ENCODE measurements around the gene NME9. TPM values are rescaled to one million over a fixed set of nuclear protein-coding genes. Genes with fewer than 3 reads are reported as not detected.
A peak's percentile ranks its signal among the peaks of the same experiment; 100 is the strongest.

Gene NME9
- total and polyA plus RNA-seq, 5 experiments from 2014 or later: 0.26 to 2.1 (median 1.0) TPM; not detected in 1

- POLR2A ChIA-PET: no interaction called here
- no peak overlapping the region for H3K4me3 Mint-ChIP-seq
- no peaks in the 10 kb centered on the region for H3K36me3 Mint-ChIP-seq
- no peak overlapping the region for H3K27ac Mint-ChIP-seq
- H3K4me1 Mint-ChIP-seq: no peaks in the 10 kb centered on the region
- H3K9me3 Mint-ChIP-seq: no peaks in the 10 kb centered on the region
- no peak for ATAC-seq
- DNase-seq: no peak
- H3K27me3 Mint-ChIP-seq: peaks cover 4 to 12% (median 6%) of the 10 kb centered on the region in 5 donors
These were observed 10.9 kb upstream of the NME9 start for GRCh38 chr3:138340511-138340910.

GRCh38 chr3:138338811-138339210 is 9.2 kb upstream of the NME9 start:
- POLR2A ChIA-PET: no interaction called here
- Mint-ChIP-seq H3K4me1 (no peaks in the 10 kb centered on the region), H3K27ac (no peak overlapping the region), H3K4me3 (no peak overlapping the region), H3K36me3 (no peaks in the 10 kb centered on the region), H3K9me3 (no peaks in the 10 kb centered on the region), H3K27me3 (peaks cover 0 to 9% (median 4%) of the 10 kb centered on the region in 5 donors)
- ATAC-seq (no peak), DNase-seq (no peak)

GRCh38 chr3:138338244-138338643 is 8.6 kb upstream of the NME9 start:
- POLR2A ChIA-PET: no interaction called here
- Mint-ChIP-seq H3K9me3 (no peaks in the 10 kb centered on the region), H3K36me3 (no peaks in the 10 kb centered on the region), H3K4me1 (no peaks in the 10 kb centered on the region), H3K4me3 (no peak overlapping the region), H3K27me3 (peaks cover 0 to 7% (median 1%) of the 10 kb centered on the region in 5 donors), H3K27ac (no peak overlapping the region)
- no peak for ATAC-seq
- DNase-seq: no peak

GRCh38 chr3:138336454-138336999 is 6.9 kb upstream of the NME9 start:
- Mint-ChIP-seq H3K4me1 (peaks cover 0 to 4% (median 3%) of the 10 kb centered on the region in 4 donors), H3K9me3 (no peaks in the 10 kb centered on the region), H3K4me3 (peak overlapping the region in 1 of 10 donors; percentile 7), H3K27me3 (peaks cover 0 to 5% (median 1%) of the 10 kb centered on the region in 5 donors), H3K27ac (no peak overlapping the region), H3K36me3 (no peaks in the 10 kb centered on the region)
- no peak for ATAC-seq
- POLR2A ChIA-PET: interaction anchor here (0.8 kb wide), 1 partner anchor 28 kb away, joined by 3 read pairs; no protein-coding TSS in a partner anchor
- DNase-seq: no peak

GRCh38 chr3:138334608-138335007 is 5.0 kb upstream of the NME9 start:
- DNase-seq: no peak
- POLR2A ChIA-PET: interaction anchor here (0.6 kb wide), 1 partner anchor 123 kb away, joined by 4 read pairs; no protein-coding TSS in a partner anchor

GRCh38 chr3:138332472-138333073 is 2.9 kb upstream of the NME9 start:
- Mint-ChIP-seq H3K36me3 (no peaks in the 10 kb centered on the region), H3K9me3 (no peaks in the 10 kb centered on the region), H3K27me3 (peaks cover 0 to 2% (median 0%) of the 10 kb centered on the region in 5 donors), H3K4me3 (peak overlapping the region in 1 of 10 donors; percentile 45), H3K4me1 (peaks cover 14 to 25% (median 23%) of the 10 kb centered on the region in 4 donors), H3K27ac (peak overlapping the region in 7 of 10 donors; percentile 13 to 61 (median 37))
- POLR2A ChIA-PET: no interaction called here
- ATAC-seq (no peak), DNase-seq (peak in 2 of 10 donors; percentile 21 to 34)

More at GRCh38 chr3:138334608-138335007, 5.0 kb upstream of the NME9 start:
- H3K36me3 Mint-ChIP-seq: no peaks in the 10 kb centered on the region
- H3K9me3 Mint-ChIP-seq: no peaks in the 10 kb centered on the region
- ATAC-seq: no peak
- H3K4me1 Mint-ChIP-seq: peaks cover 5 to 13% (median 9%) of the 10 kb centered on the region in 4 donors
- no peak overlapping the region for H3K4me3 Mint-ChIP-seq
- no peak overlapping the region for H3K27ac Mint-ChIP-seq
- peaks cover 0 to 4% (median 1%) of the 10 kb centered on the region in 5 donors for H3K27me3 Mint-ChIP-seq

- peak overlapping the region in 5 of 10 donors; percentile 6 to 92 (median 25) for H3K27ac Mint-ChIP-seq
- H3K4me3 Mint-ChIP-seq: peak overlapping the region in 1 of 10 donors; percentile 43
- POLR2A ChIA-PET: no interaction called here
- H3K9me3 Mint-ChIP-seq: no peaks in the 10 kb centered on the region
- no peaks in the 10 kb centered on the region for H3K36me3 Mint-ChIP-seq
- ATAC-seq (no peak), DNase-seq (no peak)
- H3K27me3 Mint-ChIP-seq: no peaks in the 10 kb centered on the region
- H3K4me1 Mint-ChIP-seq: peaks cover 14 to 26% (median 23%) of the 10 kb centered on the region in 4 donors
These were observed 1.7 kb upstream of the NME9 start for GRCh38 chr3:138331143-138331894.

GRCh38 chr3:138329984-138330293 is 288 bp upstream of the NME9 start:
- Mint-ChIP-seq H3K4me1 (peaks cover 14 to 26% (median 23%) of the 10 kb centered on the region in 4 donors), H3K27me3 (peaks cover 0 to 2% (median 0%) of the 10 kb centered on the region in 5 donors), H3K9me3 (no peaks in the 10 kb centered on the region), H3K36me3 (no peaks in the 10 kb centered on the region), H3K27ac (peak overlapping the region; percentile 85 to 99 (median 97)), H3K4me3 (peak overlapping the region; percentile 85 to 99 (median 96))
- no peak for ATAC-seq
- DNase-seq: no peak
- POLR2A ChIA-PET: no interaction called here

GRCh38 chr3:138328341-138328740 is 1.3 kb downstream of the NME9 start:
- no peaks in the 10 kb centered on the region for H3K9me3 Mint-ChIP-seq
- H3K27me3 Mint-ChIP-seq: peaks cover 0 to 3% (median 0%) of the 10 kb centered on the region in 5 donors
- peaks cover 17 to 30% (median 28%) of the 10 kb centered on the region in 4 donors for H3K4me1 Mint-ChIP-seq
- H3K4me3 Mint-ChIP-seq: peak overlapping the region in 9 of 10 donors; percentile 13 to 98 (median 71)
- ATAC-seq: no peak
- peak overlapping the region; percentile 5 to 98 (median 80) for H3K27ac Mint-ChIP-seq
- H3K36me3 Mint-ChIP-seq: no peaks in the 10 kb centered on the region
- POLR2A ChIA-PET: interaction anchor here (1.2 kb wide), 1 partner anchor 142 kb away, joined by 4 read pairs; the partner anchor contains the start of gene ARMC8
- DNase-seq: no peak

- no peak for DNase-seq
- ATAC-seq: no peak
- Mint-ChIP-seq H3K4me3 (peak overlapping the region in 2 of 10 donors; percentile 14 to 19), H3K9me3 (no peaks in the 10 kb centered on the region), H3K36me3 (no peaks in the 10 kb centered on the region), H3K4me1 (peaks cover 17 to 35% (median 32%) of the 10 kb centered on the region in 4 donors), H3K27ac (peak overlapping the region in 2 of 10 donors; percentile 47 to 48), H3K27me3 (peaks cover 0 to 3% (median 0%) of the 10 kb centered on the region in 5 donors)
- POLR2A ChIA-PET: no interaction called here
These were observed 1.8 kb downstream of the NME9 start for GRCh38 chr3:138327831-138328230.

- no peak overlapping the region for H3K27ac Mint-ChIP-seq
- POLR2A ChIA-PET: no interaction called here
- H3K4me1 Mint-ChIP-seq: peaks cover 16 to 40% (median 38%) of the 10 kb centered on the region in 4 donors
These were observed 2.6 kb downstream of the NME9 start for GRCh38 chr3:138326866-138327595.

GRCh38 chr3:138325990-138326389 is 3.7 kb downstream of the NME9 start:
- Mint-ChIP-seq H3K4me3 (no peak overlapping the region), H3K4me1 (peaks cover 16 to 46% (median 43%) of the 10 kb centered on the region in 4 donors), H3K27me3 (peaks cover 0 to 3% (median 0%) of the 10 kb centered on the region in 5 donors), H3K27ac (no peak overlapping the region), H3K9me3 (no peaks in the 10 kb centered on the region), H3K36me3 (no peaks in the 10 kb centered on the region)
- POLR2A ChIA-PET: no interaction called here
- no peak for DNase-seq
- no peak for ATAC-seq

More at GRCh38 chr3:138326866-138327595, 2.6 kb downstream of the NME9 start:
- H3K4me3 Mint-ChIP-seq: peak overlapping the region in 1 of 10 donors; percentile 20
- H3K9me3 Mint-ChIP-seq: no peaks in the 10 kb centered on the region
- ATAC-seq: no peak
- H3K36me3 Mint-ChIP-seq: no peaks in the 10 kb centered on the region
- H3K27me3 Mint-ChIP-seq: peaks cover 0 to 3% (median 0%) of the 10 kb centered on the region in 5 donors
- no peak for DNase-seq
